Mammary microvascular endothelial cell (primary cell): ENCODE results near the gene CCL24. TPM values are rescaled to one million over a fixed set of nuclear protein-coding genes. Genes with fewer than 3 reads are reported as not detected.

Experiments
- total RNA-seq: library from RNA; depleted of rRNA; stranded (reverse); fragments of >200 nt; gene quantifications from 2 replicates; pipeline ENCODE4 v1.2.3, GENCODE V29; 2015

The CCL24 gene
- total RNA-seq, result not detected in 2 replicates

DNA sequence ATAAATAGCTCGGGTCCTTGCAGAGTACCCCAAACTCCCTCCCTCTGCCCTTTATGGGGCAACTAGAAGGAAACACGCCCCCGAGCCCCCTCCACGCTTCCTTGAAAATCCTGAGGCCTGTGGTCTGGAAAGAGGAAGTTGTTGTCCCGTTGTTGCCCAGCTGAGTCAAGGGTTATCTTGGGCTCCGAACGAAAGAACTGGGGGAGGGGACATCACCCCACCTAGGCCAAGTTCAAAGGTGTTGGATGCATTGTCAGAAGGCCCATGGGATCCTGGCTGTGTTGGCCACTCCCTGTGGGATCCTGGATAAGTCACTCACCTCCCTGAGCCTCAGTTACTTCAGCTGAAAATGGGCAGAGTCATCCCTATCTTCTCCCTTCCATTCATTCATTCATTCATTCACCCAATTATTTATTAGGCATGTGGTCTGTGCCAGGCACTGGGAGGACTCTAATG lies at the start of gene CCL24:
Gene CCL24, minus strand, starts transcription at position 26 of the 456 bp plus-strand sequence. CDS start 91 bp downstream, outside the sequence.

GRCh38 chr7:75772081-75773077 lies 41.2 kb downstream of the CCL24 start, which contains the start of gene CCL26:
Gene CCL26, minus strand, starts transcription at chr7:75772211. Its CDS starts 35 bp downstream, at chr7:75772176.

Other genes with a start within 250 kb of the CCL24 start
- 21.7 and 25.1 TPM in 2 replicates for gene HIP1, start 74.9 kb downstream of the CCL24 start, total RNA-seq
- not detected in 2 replicates for gene CCL26, start 41.6 kb downstream of the CCL24 start, total RNA-seq
- gene RHBDD2, start 65.2 kb upstream of the CCL24 start, total RNA-seq, result 17.4 and 23.4 TPM in 2 replicates
- 61.2 and 69.5 TPM in 2 replicates for gene POR, start 101.3 kb upstream of the CCL24 start, total RNA-seq
- 8.5 and 22.7 TPM in 2 replicates for gene TMEM120A, start 180.8 kb upstream of the CCL24 start, total RNA-seq
- 63.4 and 68.1 TPM in 2 replicates for gene STYXL1, start 234.2 kb upstream of the CCL24 start, total RNA-seq
- 140 and 208 TPM in 2 replicates for gene MDH2, start 234.3 kb upstream of the CCL24 start, total RNA-seq